ENCODE results near the gene CDH15.
"Not testable (repeated sequence)": the region's sequence is repeated elsewhere in the genome, so short reads cannot be mapped to it uniquely, and the experiment has no call there.

The CDH15 gene

DNA sequence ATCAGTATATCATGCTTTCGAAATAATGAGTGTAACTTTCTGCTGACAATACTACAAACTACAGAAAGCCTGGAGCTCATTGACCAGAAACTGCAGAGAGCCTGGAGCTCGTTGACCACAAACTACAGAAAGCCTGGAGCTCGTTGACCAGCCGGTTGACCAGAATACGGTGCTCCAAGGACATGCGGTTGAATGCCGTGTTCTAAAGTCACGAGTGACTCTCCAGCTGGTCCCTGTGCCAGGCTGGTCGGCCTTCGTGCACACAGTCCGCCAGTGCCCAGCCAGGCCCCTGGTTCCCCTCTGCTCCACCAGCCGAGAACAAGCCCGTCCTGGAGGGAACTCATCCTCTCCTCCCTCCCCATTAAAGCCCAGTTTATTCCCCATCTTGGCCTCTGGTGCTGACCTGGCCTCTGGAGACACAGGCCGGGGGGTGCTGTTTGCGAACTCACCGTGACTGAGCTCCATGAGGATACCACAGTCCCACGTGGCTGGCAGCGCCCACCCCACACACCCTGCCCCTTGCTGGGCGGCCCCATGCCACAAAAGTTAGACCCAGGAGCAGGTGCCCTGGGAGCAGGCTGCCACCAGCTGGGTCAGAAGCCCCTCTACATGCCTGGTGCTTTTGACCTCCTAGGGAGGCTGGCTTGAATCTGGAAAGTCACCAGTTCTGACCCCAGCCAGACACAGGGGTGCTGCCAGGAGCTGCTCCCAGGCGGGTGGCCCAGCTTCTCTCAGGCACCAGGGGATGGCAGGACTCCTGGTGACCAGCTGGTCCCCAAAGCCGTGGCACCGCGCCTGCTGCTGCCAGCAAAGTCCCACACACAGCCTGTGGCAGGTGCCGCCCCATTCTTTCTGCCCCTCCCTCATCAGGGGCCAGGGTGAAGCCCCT, 15.5 kb upstream of the CDH15 start:
- DNase-seq (ENCODE audit: low read depth): no peak

DNA sequence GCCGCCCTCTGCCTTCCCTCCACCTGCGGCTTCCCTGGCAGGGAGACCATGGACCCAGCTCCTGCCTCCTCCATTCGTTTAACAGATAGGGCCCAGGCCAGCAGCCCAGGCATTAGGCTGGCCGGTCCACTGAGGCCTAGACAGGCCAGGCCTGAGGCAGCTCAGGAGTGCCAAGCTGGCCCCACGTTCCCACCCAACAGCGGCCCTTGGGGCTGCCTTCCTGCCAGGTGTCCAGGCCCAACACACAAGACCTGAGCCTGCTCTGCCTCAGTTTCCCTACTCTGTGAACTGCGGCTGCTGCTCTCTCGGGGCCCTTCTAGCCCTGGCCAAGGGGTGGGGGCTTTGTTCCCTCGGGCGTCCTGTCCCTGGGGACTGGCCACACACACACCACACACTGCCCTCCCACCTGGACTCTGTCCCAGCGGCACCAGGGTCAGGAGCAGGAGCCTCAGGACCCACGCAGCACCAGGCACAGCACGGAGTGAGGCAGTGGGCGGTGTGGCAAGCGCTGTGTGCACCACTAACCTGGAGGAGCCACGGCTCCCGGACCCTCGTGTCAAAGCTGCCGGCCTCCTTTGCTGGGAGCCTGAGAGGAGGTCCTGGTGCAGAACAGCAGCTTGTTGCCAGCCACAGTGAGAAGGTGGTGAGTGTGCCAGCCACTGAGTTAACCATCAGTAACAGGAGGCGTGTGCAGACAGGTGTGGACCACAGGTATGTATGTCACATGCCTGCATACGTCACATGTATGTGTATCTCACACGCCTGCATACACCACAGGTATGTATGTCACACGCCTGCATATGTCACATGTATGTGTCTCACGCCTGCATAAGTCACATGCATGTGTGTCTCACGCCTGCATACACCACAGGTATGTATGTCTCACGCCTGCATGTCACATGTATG, 14.6 kb upstream of the CDH15 start:
- DNase-seq (ENCODE audit: low read depth): no peak

- no peak for DNase-seq (ENCODE audit: low read depth)
These were observed 13.8 kb upstream of the CDH15 start for GRCh38 chr16:89157778-89158177.

- DNase-seq (ENCODE audit: low read depth): no peak
These were observed 12.3 kb upstream of the CDH15 start for GRCh38 chr16:89159066-89159849.

DNA sequence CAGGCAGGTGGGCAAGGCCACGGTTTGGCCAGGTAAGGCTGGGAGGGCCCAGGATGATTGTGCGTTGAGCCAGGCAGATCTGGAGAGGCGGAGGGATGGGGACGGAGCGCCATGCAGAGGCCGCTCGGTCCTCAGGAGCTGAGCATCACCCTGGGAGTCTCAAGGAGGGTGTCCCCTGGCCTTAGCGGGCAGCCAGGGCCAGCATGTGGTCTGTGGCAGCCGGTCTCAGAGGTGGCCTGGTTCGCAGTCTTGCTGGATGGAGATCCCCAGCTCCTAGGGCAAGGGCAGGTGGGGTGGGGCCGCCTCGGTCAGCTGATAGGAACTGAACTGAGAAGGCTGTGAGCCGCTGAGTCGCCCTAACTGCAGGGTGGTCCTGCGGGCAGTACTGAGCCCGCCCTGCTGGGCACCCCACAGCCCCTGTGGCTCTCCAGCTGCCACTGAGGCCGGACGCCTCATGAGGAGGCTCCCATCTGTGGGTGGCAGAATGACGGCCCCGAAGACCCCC, 11.6 kb upstream of the CDH15 start:
- DNase-seq (ENCODE audit: low read depth): no peak

DNA sequence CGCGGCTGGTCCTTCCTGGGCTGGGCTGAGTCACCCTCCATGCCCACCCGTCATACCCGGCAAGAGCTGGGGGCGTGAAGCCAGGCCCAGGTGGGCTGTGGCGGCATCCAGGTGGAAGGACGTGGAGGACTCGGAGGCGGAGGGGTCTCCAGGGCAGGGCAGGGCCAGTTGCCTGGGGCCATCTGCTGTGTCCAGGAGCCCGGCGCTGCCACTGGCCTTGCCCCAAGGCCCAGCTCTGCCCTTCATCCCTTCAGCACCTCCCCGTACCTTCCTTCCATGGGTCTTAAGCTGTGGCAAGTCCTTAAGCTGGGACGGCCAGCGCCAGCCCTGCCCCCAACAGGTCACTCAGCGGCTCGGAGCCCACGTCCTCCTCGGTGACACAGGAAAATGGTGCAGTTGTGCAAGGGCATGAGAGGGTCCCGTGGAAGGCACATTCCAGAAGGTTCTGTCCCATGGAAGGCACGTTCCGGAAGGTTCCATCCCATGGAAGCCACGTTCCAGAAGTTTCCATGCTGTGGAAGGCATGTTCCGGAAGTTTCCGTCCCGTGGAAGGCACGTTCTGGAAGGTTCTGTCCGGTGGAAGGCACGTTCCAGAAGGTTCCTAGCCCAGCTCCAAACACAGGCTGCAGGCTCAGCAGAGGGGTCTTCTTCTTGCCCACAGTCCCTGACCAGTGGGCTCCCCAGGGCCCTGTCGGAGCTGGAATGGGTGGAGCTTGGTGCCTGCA, 10.4 kb upstream of the CDH15 start:
- no peak for DNase-seq (ENCODE audit: low read depth)

DNA sequence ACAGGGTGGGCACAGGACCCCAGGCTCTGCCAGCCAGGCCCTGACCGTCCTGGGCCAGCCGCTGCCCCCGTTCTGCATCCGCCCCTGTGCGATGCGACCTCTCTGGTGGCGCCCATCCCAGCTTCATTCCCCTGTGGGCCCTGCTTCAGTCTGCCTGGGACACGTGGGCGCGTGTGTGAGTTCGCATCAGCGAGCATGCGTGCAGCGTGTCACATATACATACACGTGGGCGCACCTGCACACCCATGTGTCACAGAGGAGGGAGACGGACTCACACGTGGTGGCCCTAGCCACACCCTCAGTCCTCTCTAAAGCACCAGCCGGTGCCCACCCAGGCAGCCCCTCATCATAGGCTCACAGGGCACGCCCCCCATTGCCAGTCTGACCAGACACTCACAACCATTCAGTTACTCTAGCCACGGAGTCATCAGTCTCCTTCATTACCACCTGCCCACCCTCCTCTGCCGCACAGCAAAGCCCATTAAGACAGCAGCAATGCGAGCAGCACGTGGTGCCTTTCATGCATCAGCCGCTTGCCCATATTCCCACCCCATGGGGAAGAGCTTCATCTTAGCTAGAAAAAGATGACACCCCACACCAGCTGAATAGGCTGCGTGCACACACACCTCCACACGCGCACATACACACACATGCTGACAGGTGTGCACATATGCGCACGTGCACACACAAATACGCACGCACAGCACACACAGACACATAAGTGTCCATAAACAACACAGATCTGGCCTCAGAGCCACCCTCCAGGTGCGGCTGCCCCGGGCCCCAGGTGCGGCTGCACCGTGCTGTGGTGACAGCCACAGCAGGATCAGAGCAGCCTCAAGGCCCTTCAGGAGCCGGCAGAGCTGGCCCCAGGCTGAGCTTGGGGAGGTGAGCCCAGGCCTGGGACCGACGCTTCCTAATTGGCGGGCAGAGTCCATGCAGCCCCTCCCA, 9.5 kb upstream of the CDH15 start:
- no peak for DNase-seq (ENCODE audit: low read depth)

DNA sequence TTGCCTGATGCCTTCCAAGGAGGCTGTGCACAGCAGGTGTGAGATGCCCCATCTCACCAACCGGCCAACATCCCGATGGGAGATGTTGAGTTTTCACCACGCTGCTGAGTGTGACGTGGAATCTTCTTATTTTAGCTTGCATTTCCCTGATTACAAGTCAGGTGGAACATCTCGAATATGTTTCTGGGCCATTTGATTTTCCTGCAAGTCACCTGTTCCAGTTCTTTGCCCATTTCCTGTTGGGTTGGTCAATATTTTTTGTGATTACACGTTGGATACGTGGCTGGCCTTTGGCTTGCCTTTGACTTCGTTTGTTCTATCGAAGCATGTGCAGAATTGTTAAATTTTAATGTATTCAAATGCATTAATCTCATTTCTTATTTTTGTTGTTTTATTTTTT, 8.3 kb upstream of the CDH15 start:
- no peak for DNase-seq (ENCODE audit: low read depth)

GRCh38 chr16:89164436-89164835, 7.1 kb upstream of the CDH15 start:
- no peak for DNase-seq (ENCODE audit: low read depth)

GRCh38 chr16:89164847-89165680, 6.5 kb upstream of the CDH15 start:
- DNase-seq (ENCODE audit: low read depth): no peak

GRCh38 chr16:89165681-89165979, 5.9 kb upstream of the CDH15 start:
- not testable (repeated sequence) for DNase-seq (ENCODE audit: low read depth)

DNA sequence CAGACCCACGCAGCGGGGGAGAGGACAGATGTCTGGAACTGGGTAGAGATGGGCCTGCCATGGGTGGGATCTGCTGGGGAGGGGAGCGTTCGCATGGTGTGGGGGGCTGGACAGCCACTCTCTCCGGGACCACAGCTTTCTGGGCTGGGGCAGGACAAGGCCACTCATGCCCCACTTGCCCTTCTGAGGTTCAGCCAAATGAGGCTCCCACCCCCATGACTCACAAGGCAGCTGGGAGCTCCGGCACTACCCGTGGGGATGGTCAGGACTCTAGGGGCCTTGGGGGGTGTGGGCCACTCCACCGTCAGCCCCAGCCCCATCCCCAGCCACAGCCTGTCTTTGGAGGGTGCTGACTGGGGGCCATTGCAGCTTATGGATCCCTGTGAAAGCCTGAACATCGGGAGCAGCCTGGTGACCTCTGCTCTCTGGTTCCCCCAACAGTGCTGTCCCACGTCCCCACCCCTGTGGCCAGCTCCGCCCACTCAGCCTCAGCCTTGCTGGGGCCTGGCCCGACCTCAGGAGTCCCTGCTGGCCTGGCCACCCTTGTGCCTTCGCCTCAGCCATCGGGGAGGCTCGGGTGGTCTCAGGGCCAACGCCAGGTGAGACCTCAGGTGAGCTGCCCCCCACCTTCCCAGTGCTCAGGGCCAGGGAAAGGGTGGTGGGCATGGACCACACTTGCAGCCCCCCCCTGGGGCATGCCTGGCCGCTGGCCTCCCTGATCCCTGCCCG, 4.7 kb upstream of the CDH15 start:
- no peak for DNase-seq (ENCODE audit: low read depth)

GRCh38 chr16:89167425-89167941, 4.1 kb upstream of the CDH15 start:
- DNase-seq (ENCODE audit: low read depth): peak; percentile 44

DNA sequence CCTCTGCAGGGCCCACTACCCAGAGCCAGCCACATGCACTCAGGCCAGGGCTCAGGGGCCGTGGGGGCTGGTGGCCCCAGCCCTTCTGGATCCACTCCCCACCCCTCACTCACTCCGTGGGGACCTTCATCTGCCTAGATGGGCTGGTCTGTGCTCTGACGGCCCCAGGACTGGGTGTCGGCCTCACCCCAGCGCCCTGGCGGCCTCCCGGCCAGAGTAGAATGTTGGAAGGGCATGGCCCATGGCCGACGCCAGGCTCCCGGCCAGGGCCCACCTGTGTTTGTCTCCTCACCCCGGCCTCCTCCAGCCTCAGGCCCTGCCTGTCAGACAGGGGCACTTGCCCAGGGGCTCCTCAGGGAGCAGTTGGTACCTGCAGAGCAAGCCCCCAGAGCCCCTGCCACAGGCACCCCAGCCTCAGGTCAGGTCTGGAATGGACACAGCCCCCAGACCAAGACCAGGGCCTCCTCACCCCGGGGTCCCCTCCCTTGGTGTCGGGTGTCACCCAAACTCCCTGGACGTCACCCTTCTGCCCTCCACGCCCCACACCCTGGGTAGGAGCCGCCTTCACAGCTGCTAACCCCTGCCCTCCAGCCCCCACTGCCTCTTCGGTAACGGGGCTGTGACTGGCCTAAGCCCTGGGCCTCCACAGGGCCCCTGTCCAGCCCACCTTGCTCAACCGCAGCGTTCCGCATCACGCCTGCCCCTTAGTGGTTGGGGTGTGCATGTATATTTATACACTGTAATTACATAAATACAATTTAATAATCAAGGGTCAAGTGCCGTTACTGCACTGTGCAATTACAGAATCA, 3.0 kb upstream of the CDH15 start:
- no peak for DNase-seq (ENCODE audit: low read depth)

DNA sequence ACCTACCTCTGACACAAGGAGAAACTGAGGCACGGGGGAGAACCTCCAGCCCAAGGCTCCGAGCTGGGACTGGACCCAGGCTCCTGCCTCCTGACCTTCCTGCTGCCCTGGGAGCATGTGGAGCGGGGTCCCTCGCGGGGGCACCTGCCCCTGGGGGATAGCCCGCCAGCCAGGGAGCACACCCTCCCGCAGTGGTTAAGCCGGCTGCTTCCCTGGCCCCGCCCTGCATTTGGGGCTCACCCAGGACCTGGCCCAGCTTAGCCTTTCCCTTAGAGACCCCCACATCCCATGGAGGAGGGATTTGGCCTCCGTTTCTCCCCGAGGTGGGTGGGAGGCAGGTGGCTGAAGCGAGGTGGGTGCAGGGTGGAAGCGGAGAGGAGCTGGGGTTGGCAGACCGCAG, 1.8 kb upstream of the CDH15 start:
- DNase-seq (ENCODE audit: low read depth): no peak

DNA sequence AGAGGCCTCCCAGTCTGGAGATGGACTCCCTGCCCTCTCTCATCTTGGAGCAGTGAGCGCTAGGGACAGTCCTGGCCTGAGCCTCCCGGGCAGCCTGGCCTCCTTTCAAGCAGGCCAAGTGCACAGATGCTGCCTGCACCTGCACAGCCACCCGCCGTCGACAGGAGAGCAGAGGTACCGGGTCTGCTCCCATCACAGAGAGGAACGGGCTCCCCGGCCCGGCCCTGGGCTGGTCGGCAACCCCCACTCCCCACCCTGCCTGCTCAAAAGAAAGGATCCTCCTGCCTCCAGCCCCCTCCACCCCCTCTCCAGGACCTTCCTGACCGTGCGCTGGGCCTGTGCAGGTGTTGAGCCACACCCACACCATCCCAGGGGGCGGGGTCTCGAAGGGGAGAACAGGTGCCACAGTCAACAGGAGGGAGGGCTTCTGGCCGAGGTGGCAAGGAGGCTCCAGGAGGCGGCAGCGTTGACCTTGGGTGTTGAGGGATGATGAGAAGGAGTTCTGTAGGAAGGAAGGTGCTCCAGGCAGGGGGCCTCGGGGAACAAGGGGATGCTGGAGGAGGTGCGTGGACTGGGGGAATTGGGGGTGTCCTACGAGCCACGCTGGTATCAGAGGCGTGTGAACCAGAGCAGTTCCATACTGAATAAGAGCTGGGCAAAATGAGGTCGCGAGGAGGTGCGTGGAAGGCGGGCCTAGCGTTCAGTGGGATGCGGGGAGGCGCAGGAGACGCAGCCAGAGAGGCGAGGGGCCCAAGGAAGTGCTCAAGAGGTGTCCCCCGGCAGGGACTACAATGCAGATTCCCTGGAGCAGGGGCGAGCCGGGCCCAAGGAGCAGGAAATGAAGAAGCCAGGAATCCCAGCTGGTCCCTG, 967 bp upstream of the CDH15 start:
- DNase-seq (ENCODE audit: low read depth): no peak

DNA sequence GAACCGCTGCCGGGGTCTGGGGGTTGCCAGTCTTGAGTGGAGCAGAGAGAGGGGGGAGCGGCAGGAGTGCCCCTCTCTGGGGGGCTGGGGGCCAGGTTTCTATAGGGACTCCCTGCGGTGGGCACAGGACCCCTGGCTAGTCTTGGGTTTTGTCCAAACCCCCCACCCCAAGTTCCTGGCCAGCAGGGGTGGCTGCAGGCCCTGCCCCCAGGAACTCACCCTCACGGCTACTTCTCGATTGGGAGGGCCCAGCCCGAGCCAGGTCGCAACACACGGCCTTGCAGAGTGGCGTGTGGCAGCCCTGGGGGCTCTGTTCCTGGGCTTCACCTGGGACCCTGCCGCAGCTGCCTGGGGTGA, 601 bp downstream of the CDH15 start:
- no peak for DNase-seq (ENCODE audit: low read depth)

Measured in T-helper 22 cell (primary cell).